Measurements from ENCODE around the gene SLC19A1. TPM values are rescaled to one million over a fixed set of nuclear protein-coding genes. Genes with fewer than 3 reads are reported as not detected.

Gene SLC19A1
- total RNA-seq, 3 donors from 2014 or later = 12.6 to 22.8 (median 12.7) TPM

GRCh38 chr21:45481977-45482898 lies 60.0 kb downstream of the SLC19A1 start:
- Histone ChIP-seq H3K4me1 (ENCODE audit: low read depth) (peaks cover 3% of the 10 kb centered on the region), H3K36me3 (ENCODE audit: low read depth) (no peaks in the 10 kb centered on the region), H3K9me3 (no peaks in the 10 kb centered on the region), H3K4me3 (no peak overlapping the region)
- no peak for TF ChIP-seq CTCF (IDR thresholded peaks at IDR 0.05)
- intact Hi-C loops (cut with DNase I, micrococcal nuclease) = no loop called here
- DNase-seq = no peak
- no peak for ATAC-seq

GRCh38 chr21:45481566-45481965 lies 60.7 kb downstream of the SLC19A1 start:
- intact Hi-C loops (cut with DNase I, micrococcal nuclease) = no loop called here
- Histone ChIP-seq H3K36me3 (ENCODE audit: low read depth) (no peaks in the 10 kb centered on the region), H3K4me1 (ENCODE audit: low read depth) (peaks cover 3% of the 10 kb centered on the region), H3K9me3 (no peaks in the 10 kb centered on the region), H3K4me3 (no peak overlapping the region)
- TF ChIP-seq CTCF (IDR thresholded peaks at IDR 0.05) = no peak
- ATAC-seq = no peak
- DNase-seq = no peak

GRCh38 chr21:45480701-45481500 lies 61.3 kb downstream of the SLC19A1 start:
- DNase-seq (no peak), ATAC-seq (no peak)
- no peak for TF ChIP-seq CTCF (IDR thresholded peaks at IDR 0.05)
- H3K9me3 ChIP-seq = no peaks in the 10 kb centered on the region
- peaks cover 3% of the 10 kb centered on the region for H3K4me1 ChIP-seq (ENCODE audit: low read depth)
- H3K4me3 ChIP-seq = no peak overlapping the region
- intact Hi-C loops (cut with DNase I, micrococcal nuclease) = no loop called here
- H3K36me3 ChIP-seq (ENCODE audit: low read depth) = no peaks in the 10 kb centered on the region

GRCh38 chr21:45479691-45480675 lies 62.3 kb downstream of the SLC19A1 start:
- Histone ChIP-seq H3K4me1 (ENCODE audit: low read depth) (peaks cover 3% of the 10 kb centered on the region), H3K36me3 (ENCODE audit: low read depth) (no peaks in the 10 kb centered on the region), H3K9me3 (no peaks in the 10 kb centered on the region), H3K4me3 (no peak overlapping the region)
- no peak for DNase-seq
- TF ChIP-seq CTCF (IDR thresholded peaks at IDR 0.05) = no peak
- ATAC-seq = no peak
- intact Hi-C loops (cut with DNase I, micrococcal nuclease) = no loop called here

All from mucosa of descending colon (tissue), 3 donors.